Calu3 (cell line): ENCODE results near the gene SPATA21. TPM values are rescaled to one million over a fixed set of nuclear protein-coding genes. Genes with fewer than 3 reads are reported as not detected.

Source experiments
- BruUV-seq: library from RNA; stranded (reverse); fragments of 400-500 nt; replicated peaks from 2 replicates; lab custom pipeline; 2021; lab: Mats Ljungman, UMichigan
- CTCF ChIA-PET: fragments of 300-600 bp; sonication (Branson Sonifier 250); formaldehyde crosslinking; loops from one replicate; lab custom pipeline; 2022; ENCODE audit warnings: antibody characterized with exemption; lab: Charles Lee
- DNase-seq: peaks from one replicate; pipeline ENCODE4 v3.0.0; 2022
- H3K27ac Mint-ChIP-seq: one replicate; pipeline ENCODE4 v1.8.0; 2022; ENCODE audit warnings: mixed read lengths; ENCODE audit not compliant: unreplicated experiment
- H3K27me3 Mint-ChIP-seq: one replicate; pipeline ENCODE4 v1.8.0; 2022; ENCODE audit warnings: mixed read lengths; ENCODE audit not compliant: unreplicated experiment
- H3K36me3 Mint-ChIP-seq: one replicate; pipeline ENCODE4 v1.8.0; 2022; ENCODE audit warnings: mild to moderate bottlenecking, moderate library complexity, mixed read lengths; ENCODE audit not compliant: insufficient read depth, unreplicated experiment
- H3K4me1 Mint-ChIP-seq: one replicate; pipeline ENCODE4 v1.8.0; 2022; ENCODE audit warnings: mild to moderate bottlenecking, low read depth, mixed read lengths; ENCODE audit not compliant: unreplicated experiment
- H3K4me3 Mint-ChIP-seq: one replicate; pipeline ENCODE4 v1.8.0; 2022; ENCODE audit warnings: mild to moderate bottlenecking, low read depth, moderate library complexity, mixed read lengths; ENCODE audit not compliant: unreplicated experiment
- H3K9me3 Mint-ChIP-seq: one replicate; pipeline ENCODE4 v1.8.0; 2022; ENCODE audit warnings: low read depth, mixed read lengths; ENCODE audit not compliant: unreplicated experiment
- CTCF ChIP-seq: fragments of 200-600 bp; IDR thresholded peaks from one replicate; pipeline ENCODE4 v1.8.0; 2022; ENCODE audit warnings: antibody characterized with exemption; ENCODE audit not compliant: unreplicated experiment
- intact Hi-C: fragments of 100-400 bp; cut with micrococcal nuclease; formaldehyde crosslinking; loops from one replicate; pipeline ENCODE4 v1.10.0; 2022; ENCODE audit not compliant: unreplicated experiment
- total RNA-seq: library from RNA; stranded (reverse); gene quantifications from 2 replicates; pipeline ENCODE4 v1.2.3, GENCODE V29; 2022

SPATA21 gene
- total RNA-seq, 1 experiment from 2014 or later: not detected

GRCh38 chr1:16393570-16394521, 43.4 kb downstream of the SPATA21 start:
- Mint-ChIP-seq H3K4me1 (peaks cover 12% of the 10 kb centered on the region), H3K4me3 (no peak overlapping the region), H3K9me3 (no peaks in the 10 kb centered on the region), H3K27ac (no peak overlapping the region), H3K27me3 (no peaks in the 10 kb centered on the region), H3K36me3 (peaks cover 28% of the 10 kb centered on the region)
- BruUV-seq: no TSS peak
- intact Hi-C loops: no loop called here
- TF ChIP-seq CTCF: no peak
- CTCF ChIA-PET: no interaction called here
- DNase-seq: no peak

DNA sequence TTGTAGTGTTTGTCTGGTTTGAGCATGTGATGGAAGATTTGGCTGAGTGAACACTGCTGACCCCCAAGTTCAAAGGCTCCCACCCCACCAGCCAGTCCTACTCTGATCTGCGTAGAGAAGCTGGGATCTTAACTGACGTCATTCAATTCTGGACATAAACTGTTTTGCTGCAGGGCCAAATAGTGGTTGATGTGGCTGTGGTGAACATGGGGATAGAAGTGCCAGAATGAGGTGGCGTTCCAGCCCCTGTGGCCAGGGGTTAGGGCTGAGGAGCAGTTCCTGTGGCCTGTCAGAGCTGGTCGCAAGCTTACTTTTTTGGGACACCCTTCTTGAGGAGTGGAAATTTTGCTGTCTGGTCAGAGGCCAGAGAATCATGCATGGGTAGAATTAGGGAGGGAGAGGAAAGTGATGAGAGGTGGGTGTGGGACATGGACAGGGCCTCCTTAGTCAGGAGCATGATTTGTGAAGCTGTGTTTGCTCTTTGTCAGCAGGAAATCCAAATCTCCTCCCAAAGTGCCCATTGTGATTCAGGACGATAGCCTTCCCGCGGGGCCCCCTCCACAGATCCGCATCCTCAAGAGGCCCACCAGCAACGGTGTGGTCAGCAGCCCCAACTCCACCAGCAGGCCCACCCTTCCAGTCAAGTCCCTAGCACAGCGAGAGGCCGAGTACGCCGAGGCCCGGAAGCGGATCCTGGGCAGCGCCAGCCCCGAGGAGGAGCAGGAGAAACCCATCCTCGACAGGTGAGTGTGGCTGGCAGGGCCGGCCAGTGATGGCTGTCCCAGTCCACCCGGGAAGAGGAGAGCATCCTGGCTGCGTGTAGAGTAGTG, 44.3 kb downstream of the SPATA21 start:
- Mint-ChIP-seq H3K36me3 (peaks cover 25% of the 10 kb centered on the region), H3K27me3 (no peaks in the 10 kb centered on the region), H3K4me3 (no peak overlapping the region), H3K4me1 (peaks cover 12% of the 10 kb centered on the region), H3K27ac (no peak overlapping the region), H3K9me3 (no peaks in the 10 kb centered on the region)
- no peak for TF ChIP-seq CTCF
- CTCF ChIA-PET: interaction anchor here (0.6 kb wide), 1 partner anchor 49 kb away, joined by 3 read pairs; no protein-coding TSS in a partner anchor
- DNase-seq: no peak
- intact Hi-C loops: no loop called here
- no TSS peak for BruUV-seq

GRCh38 chr1:16391411-16391810, 45.8 kb downstream of the SPATA21 start:
- Mint-ChIP-seq H3K4me1 (peaks cover 25% of the 10 kb centered on the region), H3K4me3 (no peak overlapping the region), H3K36me3 (peaks cover 29% of the 10 kb centered on the region), H3K9me3 (no peaks in the 10 kb centered on the region), H3K27me3 (no peaks in the 10 kb centered on the region), H3K27ac (no peak overlapping the region)
- intact Hi-C loops: no loop called here
- TF ChIP-seq CTCF: no peak
- BruUV-seq: no TSS peak
- CTCF ChIA-PET: no interaction called here
- DNase-seq: no peak

DNA sequence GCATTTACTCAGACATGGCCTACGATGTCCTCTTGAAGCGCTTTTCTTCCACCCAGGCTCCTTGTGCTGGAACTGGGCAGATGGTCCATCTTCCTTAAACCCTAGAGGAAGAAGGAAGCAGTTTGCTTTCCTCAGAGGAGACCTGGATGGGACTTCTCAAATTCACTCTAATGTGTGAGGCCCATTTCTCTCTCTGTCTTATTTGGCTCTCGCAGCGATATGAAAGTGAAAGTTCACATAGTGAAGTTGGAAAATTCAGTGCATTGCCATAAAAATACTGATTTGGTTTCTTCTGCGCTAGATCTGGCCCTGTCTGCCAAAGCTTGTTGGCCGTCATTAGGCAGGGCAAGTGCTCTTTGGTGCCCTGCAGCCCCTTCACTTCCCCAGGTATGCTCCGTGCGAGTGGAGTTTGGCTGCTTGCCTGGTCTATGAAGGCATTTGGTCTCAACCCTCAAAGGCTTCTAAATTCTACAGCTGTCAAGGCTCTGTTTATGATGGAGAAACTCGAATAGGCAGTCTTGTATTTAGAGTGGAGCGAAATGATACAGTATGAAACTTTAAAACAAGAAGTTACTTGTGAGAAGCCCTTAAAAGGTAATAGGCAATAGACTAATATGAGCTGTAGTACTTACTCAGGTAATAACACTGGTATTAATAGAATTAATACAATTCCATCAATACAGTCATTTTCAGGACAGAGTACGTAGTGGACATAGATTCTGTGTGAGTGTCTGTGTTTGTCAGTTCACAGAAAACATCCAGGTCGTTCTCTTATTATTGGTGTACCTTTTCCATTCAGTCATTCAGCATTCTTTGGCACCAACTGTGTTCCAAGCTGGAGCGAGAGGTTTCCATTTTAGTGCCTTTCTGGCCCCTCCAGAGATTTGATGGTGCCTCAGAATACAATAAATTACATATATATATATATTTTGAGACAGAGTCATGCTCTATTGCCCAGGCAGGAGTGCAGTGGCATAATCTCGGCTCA, 49.7 kb downstream of the SPATA21 start:
- Mint-ChIP-seq H3K4me1 (peaks cover 59% of the 10 kb centered on the region), H3K9me3 (peaks cover 2% of the 10 kb centered on the region), H3K27ac (no peak overlapping the region), H3K36me3 (peaks cover 6% of the 10 kb centered on the region), H3K4me3 (peak overlapping the region; percentile 45), H3K27me3 (no peaks in the 10 kb centered on the region)
- TF ChIP-seq CTCF: no peak
- no peak for DNase-seq
- BruUV-seq: no TSS peak
- CTCF ChIA-PET: interaction anchor here (1.0 kb wide), 1 partner anchor 24 kb away, joined by 4 read pairs; no protein-coding TSS in a partner anchor
- intact Hi-C loops: no loop called here
